HepG2 (cell line): ENCODE results near the gene CDH23. TPM values are rescaled to one million over a fixed set of nuclear protein-coding genes. Genes with fewer than 3 reads are reported as not detected.

Experiments used
- ATAC-seq: fragments of 200-7000 bp; cut with Tn5 transposase; 3 replicates; pipeline ENCODE4 v1.9.1; 2020; ENCODE audit warnings: mild to moderate bottlenecking, moderate library complexity
- BruUV-seq: library from RNA; stranded (reverse); fragments of 400-500 nt; replicated peaks from 2 replicates; lab custom pipeline; 2021; lab: Mats Ljungman, UMichigan
- CTCF ChIA-PET: fragments of 300-600 bp; formaldehyde crosslinking; extraction: SDS; loops from one replicate; lab custom pipeline; 2021; ENCODE audit warnings: low total read pairs, inconsistent platforms, low intra/inter-chr PET ratio; lab: Yijun Ruan, JAX
- POLR2A ChIA-PET: fragments of 350-600 bp; sonication (Branson Sonifier 250); formaldehyde crosslinking; loops from one replicate; lab custom pipeline; 2020; ENCODE audit warnings: antibody characterized with exemption, inconsistent platforms; lab: Yijun Ruan, JAX
- DNase-seq: peaks from one replicate; pipeline ENCODE4 v3.0.0-alpha.2; 2015; ENCODE audit warnings: low spot score
- FAIRE-seq: peaks from 3 replicates; lab custom pipeline; 2011; peaks lifted over from hg19 to GRCh38; lab: Jason Lieb, UNC
- H2AFZ ChIP-seq: one replicate; pipeline ENCODE4 v1.6.1; 2011; ENCODE audit warnings: low read length, inconsistent platforms
- H3K27ac ChIP-seq: fragments of 300-600 bp; 3 replicates; pipeline ENCODE4 v1.8.0; 2011; ENCODE audit warnings: mixed run types, mild to moderate bottlenecking, mixed read lengths, low read length, inconsistent platforms; ENCODE audit not compliant: insufficient read depth; ENCODE audit errors: extremely low read length
- H3K27me3 ChIP-seq, 2 experiments: fragments of 200-600 bp in 1 of 2; 2 replicates in 1 of 2; 3 replicates in 1 of 2; pipeline versions ENCODE4 v1.6.0 to v1.8.0; 2011; ENCODE audit warnings: low read length in 2 of 2, mild to moderate bottlenecking in 2 of 2, moderate library complexity in 2 of 2, inconsistent platforms in 1 of 2; ENCODE audit not compliant: insufficient read depth in 2 of 2, control insufficient read depth in 1 of 2
- H3K36me3 ChIP-seq, 2 experiments: fragments of 200-600 bp in 1 of 2; replicated peaks in 1 of 2; 2 replicates in 1 of 2; 3 replicates in 1 of 2; pipeline versions ENCODE4 v1.5.1 to v1.8.0; 2011; ENCODE audit warnings: low read length in 2 of 2, inconsistent platforms in 1 of 2; ENCODE audit not compliant: insufficient read depth in 2 of 2, control insufficient read depth in 1 of 2
- H3K4me1 ChIP-seq: 2 replicates; pipeline ENCODE4 v1.5.1; 2012; ENCODE audit warnings: low read length, inconsistent platforms; ENCODE audit not compliant: insufficient read depth
- H3K4me2 ChIP-seq: 2 replicates; pipeline ENCODE4 v1.6.0; 2011; ENCODE audit warnings: low read depth, low read length, inconsistent platforms
- H3K4me3 ChIP-seq, 3 experiments: fragments of 200-600 bp in 1 of 3; sonication (generic), shearing (Covaris generic) in 1 of 3; replicated peaks in 1 of 3; 2 replicates each; pipeline ENCODE4 v1.5.1; 2011 to 2016; ENCODE audit warnings: low read length in 3 of 3, inconsistent platforms in 2 of 3, low read depth in 2 of 3, mild to moderate bottlenecking in 2 of 3, control low read depth in 1 of 3, mixed read lengths in 1 of 3; ENCODE audit not compliant: insufficient read depth in 1 of 3
- H3K79me2 ChIP-seq: one replicate; pipeline ENCODE4 v1.6.1; 2011; ENCODE audit warnings: low read length, inconsistent platforms; ENCODE audit not compliant: insufficient read depth
- H3K9ac ChIP-seq: 2 replicates; pipeline ENCODE4 v1.6.0; 2011; ENCODE audit warnings: mild to moderate bottlenecking, low read depth, low read length, inconsistent platforms; ENCODE audit not compliant: insufficient read depth
- H3K9me3 ChIP-seq: 2 replicates; pipeline ENCODE4 v1.5.1; 2012; ENCODE audit warnings: mild to moderate bottlenecking, low read length
- H4K20me1 ChIP-seq: 2 replicates; pipeline ENCODE4 v1.6.0; 2011; ENCODE audit warnings: inconsistent platforms, mild to moderate bottlenecking, low read length, moderate library complexity; ENCODE audit not compliant: insufficient read depth
- CHCHD3 ChIP-seq: sonication (generic); formaldehyde crosslinking; IDR thresholded peaks from 2 replicates; pipeline ENCODE4 v1.8.0; 2022; ENCODE audit warnings: mild to moderate bottlenecking, missing genetic modification reagents, moderate library complexity
- JDP2 ChIP-seq: sonication (generic); formaldehyde crosslinking; IDR thresholded peaks from 2 replicates; pipeline ENCODE4 v1.8.1; 2022; ENCODE audit warnings: missing genetic modification reagents, borderline replicate concordance
- PHF5A ChIP-seq: IDR thresholded peaks from one replicate; pipeline ENCODE4 v1.6.1; 2018; ENCODE audit warnings: low read depth, missing genetic modification reagents; ENCODE audit not compliant: unreplicated experiment
- RFX1 ChIP-seq: fragments of 450-650 bp; IDR thresholded peaks from 2 replicates; pipeline ENCODE4 v1.6.1; 2017
- SOX5 ChIP-seq: IDR thresholded peaks from 2 replicates; pipeline ENCODE4 v1.6.1; 2016; ENCODE audit warnings: borderline replicate concordance
- ZNF33A ChIP-seq: sonication (generic); formaldehyde crosslinking; IDR thresholded peaks from 2 replicates; pipeline ENCODE4 v1.5.1; 2020; ENCODE audit warnings: missing genetic modification reagents, mild to moderate bottlenecking, moderate library complexity, borderline replicate concordance
- ZNF34 ChIP-seq: sonication (generic); formaldehyde crosslinking; IDR thresholded peaks from 2 replicates; pipeline ENCODE4 v1.4.0; 2020; ENCODE audit warnings: mild to moderate bottlenecking, missing genetic modification reagents, borderline replicate concordance
- ZNF713 ChIP-seq: sonication (generic); formaldehyde crosslinking; IDR thresholded peaks from 2 replicates; pipeline ENCODE4 v1.4.0; 2020; ENCODE audit warnings: mild to moderate bottlenecking, missing genetic modification reagents
- WGBS: methylation state at CpG from one replicate; pipeline ENCODE4 v1.1.6; 2017; ENCODE audit warnings: low lambda C conversion rate; 5-methylcytosine and 5-hydroxymethylcytosine counted together
- in situ Hi-C: cut with HindIII; loops from 2 replicates; pipeline ENCODE4 v1.10.0; 2017; ENCODE audit warnings: low pct_unique_long_range_greater_than_20kb; ENCODE audit not compliant: extremely low pct_ligation_motif_present
- intact Hi-C: fragments of 100-400 bp; cut with micrococcal nuclease; formaldehyde crosslinking; loops from one replicate; pipeline ENCODE4 v1.10.0; 2022; ENCODE audit not compliant: unreplicated experiment
- polyA plus RNA-seq, 8 experiments: library from polyadenylated mRNA; depleted of rRNA in 3 of 8; stranded (reverse) in 7 of 8; unstranded in 1 of 8; fragments of >200 nt; fragmentation: Illumina TruSeq in 4 of 8; extraction: Trizol in 4 of 8; gene quantifications; 2 replicates each; pipeline versions ENCODE4 v1.2.1 to v1.2.3, GENCODE V29; 2011 to 2016; ENCODE audit warnings: low read depth in 4 of 8, missing spikeins in 1 of 8, mixed read lengths in 1 of 8; ENCODE audit not compliant: insufficient read depth in 1 of 8
- total RNA-seq, 5 experiments: library from RNA; depleted of rRNA; stranded (reverse); fragments of >200 nt; fragmentation: Illumina TruSeq; extraction: Trizol; gene quantifications; 2 replicates each; pipeline ENCODE4 v1.2.3, GENCODE V29; 2016; ENCODE audit warnings: low read depth in 1 of 5
- TF ChIP-seq, protein P1 (sequence below): sonication (generic); formaldehyde crosslinking; IDR thresholded peaks from 2 replicates; pipeline ENCODE4 v1.9.0; 2021; ENCODE audit warnings: missing genetic modification reagents, borderline replicate concordance
- TF ChIP-seq, protein P2 (sequence below): sonication (generic); formaldehyde crosslinking; IDR thresholded peaks from 2 replicates; pipeline ENCODE4 v1.5.0; 2020; ENCODE audit warnings: mild to moderate bottlenecking, missing genetic modification reagents, borderline replicate concordance

The CDH23 gene
- total and polyA plus RNA-seq, 2 of the 13 experiments (the other 11 are each of a cell fraction or from before 2014, with no cell fraction given): 0.13 TPM; not detected in 1

DNA sequence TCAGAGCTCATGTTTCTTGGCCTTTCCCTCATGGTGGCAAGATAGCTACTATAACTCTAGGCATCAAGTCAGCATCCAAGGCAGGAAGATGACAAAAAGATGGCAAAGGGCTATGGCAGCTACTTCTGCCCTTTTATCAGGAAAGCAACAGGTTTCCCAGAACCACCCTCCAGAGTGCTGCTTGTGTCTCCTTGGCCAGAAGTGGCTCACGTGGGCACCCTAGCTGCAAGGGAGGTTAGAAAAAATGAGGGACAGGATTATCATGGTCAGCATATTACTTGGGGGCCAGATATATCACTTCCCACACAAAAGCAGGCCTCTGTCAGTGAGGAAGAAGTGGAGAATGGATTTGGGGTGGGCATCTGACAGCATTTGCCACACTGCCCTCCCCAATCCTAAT lies 347.1 kb downstream of the CDH23 start (continued):
- TF ChIP-seq ZNF34 (CRISPR knock-in tag) (no peak), ZNF33A (CRISPR knock-in tag) (no peak), CHCHD3 (CRISPR knock-in tag) (no peak), PHF5A (CRISPR knock-in tag) (no peak), ZNF713 (no peak), RFX1 (no peak), JDP2 (no peak)
- TF ChIP-seq, protein P1, sequence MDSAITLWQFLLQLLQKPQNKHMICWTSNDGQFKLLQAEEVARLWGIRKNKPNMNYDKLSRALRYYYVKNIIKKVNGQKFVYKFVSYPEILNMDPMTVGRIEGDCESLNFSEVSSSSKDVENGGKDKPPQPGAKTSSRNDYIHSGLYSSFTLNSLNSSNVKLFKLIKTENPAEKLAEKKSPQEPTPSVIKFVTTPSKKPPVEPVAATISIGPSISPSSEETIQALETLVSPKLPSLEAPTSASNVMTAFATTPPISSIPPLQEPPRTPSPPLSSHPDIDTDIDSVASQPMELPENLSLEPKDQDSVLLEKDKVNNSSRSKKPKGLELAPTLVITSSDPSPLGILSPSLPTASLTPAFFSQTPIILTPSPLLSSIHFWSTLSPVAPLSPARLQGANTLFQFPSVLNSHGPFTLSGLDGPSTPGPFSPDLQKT (CRISPR knock-in tag): no peak

GRCh38 chr10:71744897-71745663 lies 348.4 kb downstream of the CDH23 start:
- FAIRE-seq (no peak), DNase-seq (no peak), ATAC-seq (no peak)
- ChIA-PET POLR2A (no interaction called here), CTCF (no interaction called here)
- no TSS peak for BruUV-seq
- Histone ChIP-seq H3K9ac (no peak overlapping the region), H3K27ac (no peak overlapping the region), H4K20me1 (no peaks in the 10 kb centered on the region), H3K27me3 (peaks cover 0 to 12% of the 10 kb centered on the region in 2 experiments; a peak in 2 of 5 replicates), H3K36me3 (no peaks in the 10 kb centered on the region), H3K4me1 (peaks cover 17% of the 10 kb centered on the region; the same call in 1 of the 2 replicates), H3K4me3 (no peak overlapping the region), H3K79me2 (no peaks in the 10 kb centered on the region), H3K4me2 (no peak overlapping the region), H2AFZ (no peak overlapping the region), H3K9me3 (no peaks in the 10 kb centered on the region)
- intact Hi-C loops (no loop called here), in situ Hi-C loops (no loop called here)
- TF ChIP-seq, protein P2, sequence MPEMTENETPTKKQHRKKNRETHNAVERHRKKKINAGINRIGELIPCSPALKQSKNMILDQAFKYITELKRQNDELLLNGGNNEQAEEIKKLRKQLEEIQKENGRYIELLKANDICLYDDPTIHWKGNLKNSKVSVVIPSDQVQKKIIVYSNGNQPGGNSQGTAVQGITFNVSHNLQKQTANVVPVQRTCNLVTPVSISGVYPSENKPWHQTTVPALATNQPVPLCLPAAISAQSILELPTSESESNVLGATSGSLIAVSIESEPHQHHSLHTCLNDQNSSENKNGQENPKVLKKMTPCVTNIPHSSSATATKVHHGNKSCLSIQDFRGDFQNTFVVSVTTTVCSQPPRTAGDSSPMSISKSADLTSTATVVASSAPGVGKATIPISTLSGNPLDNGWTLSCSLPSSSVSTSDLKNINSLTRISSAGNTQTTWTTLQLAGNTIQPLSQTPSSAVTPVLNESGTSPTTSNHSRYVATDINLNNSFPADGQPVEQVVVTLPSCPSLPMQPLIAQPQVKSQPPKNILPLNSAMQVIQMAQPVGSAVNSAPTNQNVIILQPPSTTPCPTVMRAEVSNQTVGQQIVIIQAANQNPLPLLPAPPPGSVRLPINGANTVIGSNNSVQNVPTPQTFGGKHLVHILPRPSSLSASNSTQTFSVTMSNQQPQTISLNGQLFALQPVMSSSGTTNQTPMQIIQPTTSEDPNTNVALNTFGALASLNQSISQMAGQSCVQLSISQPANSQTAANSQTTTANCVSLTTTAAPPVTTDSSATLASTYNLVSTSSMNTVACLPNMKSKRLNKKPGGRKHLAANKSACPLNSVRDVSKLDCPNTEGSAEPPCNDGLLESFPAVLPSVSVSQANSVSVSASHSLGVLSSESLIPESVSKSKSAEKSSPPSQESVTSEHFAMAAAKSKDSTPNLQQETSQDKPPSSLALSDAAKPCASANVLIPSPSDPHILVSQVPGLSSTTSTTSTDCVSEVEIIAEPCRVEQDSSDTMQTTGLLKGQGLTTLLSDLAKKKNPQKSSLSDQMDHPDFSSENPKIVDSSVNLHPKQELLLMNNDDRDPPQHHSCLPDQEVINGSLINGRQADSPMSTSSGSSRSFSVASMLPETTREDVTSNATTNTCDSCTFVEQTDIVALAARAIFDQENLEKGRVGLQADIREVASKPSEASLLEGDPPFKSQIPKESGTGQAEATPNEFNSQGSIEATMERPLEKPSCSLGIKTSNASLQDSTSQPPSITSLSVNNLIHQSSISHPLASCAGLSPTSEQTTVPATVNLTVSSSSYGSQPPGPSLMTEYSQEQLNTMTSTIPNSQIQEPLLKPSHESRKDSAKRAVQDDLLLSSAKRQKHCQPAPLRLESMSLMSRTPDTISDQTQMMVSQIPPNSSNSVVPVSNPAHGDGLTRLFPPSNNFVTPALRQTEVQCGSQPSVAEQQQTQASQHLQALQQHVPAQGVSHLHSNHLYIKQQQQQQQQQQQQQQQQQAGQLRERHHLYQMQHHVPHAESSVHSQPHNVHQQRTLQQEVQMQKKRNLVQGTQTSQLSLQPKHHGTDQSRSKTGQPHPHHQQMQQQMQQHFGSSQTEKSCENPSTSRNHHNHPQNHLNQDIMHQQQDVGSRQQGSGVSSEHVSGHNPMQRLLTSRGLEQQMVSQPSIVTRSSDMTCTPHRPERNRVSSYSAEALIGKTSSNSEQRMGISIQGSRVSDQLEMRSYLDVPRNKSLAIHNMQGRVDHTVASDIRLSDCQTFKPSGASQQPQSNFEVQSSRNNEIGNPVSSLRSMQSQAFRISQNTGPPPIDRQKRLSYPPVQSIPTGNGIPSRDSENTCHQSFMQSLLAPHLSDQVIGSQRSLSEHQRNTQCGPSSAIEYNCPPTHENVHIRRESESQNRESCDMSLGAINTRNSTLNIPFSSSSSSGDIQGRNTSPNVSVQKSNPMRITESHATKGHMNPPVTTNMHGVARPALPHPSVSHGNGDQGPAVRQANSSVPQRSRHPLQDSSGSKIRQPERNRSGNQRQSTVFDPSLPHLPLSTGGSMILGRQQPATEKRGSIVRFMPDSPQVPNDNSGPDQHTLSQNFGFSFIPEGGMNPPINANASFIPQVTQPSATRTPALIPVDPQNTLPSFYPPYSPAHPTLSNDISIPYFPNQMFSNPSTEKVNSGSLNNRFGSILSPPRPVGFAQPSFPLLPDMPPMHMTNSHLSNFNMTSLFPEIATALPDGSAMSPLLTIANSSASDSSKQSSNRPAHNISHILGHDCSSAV: no peak
- no peak for TF ChIP-seq SOX5 (CRISPR knock-in tag)
- 27% methylated on average over 3 of the region's 8 CpGs for WGBS
